ENCODE measurements around the gene GFRA1.

The GFRA1 gene

GRCh38 chr10:116201011-116201410 lies 72.0 kb downstream of the GFRA1 start:
- H3K9me2 ChIP-seq (replicated peaks; ENCODE audit: insufficient read depth, low read length): no peaks in the 10 kb centered on the region
- H4K20me1 ChIP-seq (ENCODE audit: low read depth, low read length): no peaks in the 10 kb centered on the region
- H3K27ac ChIP-seq (ENCODE audit: low read depth, low read length): no peak overlapping the region
- H3K4me3 ChIP-seq (ENCODE audit: insufficient read depth, low read length, poor library complexity, severe bottlenecking): no peak overlapping the region
- H3K4me2 ChIP-seq (ENCODE audit: low read depth, low read length, poor library complexity, severe bottlenecking): no peak overlapping the region
- no peak for TF ChIP-seq EZH2phosphoT487 (conservative IDR thresholded peaks at IDR 0.05; ENCODE audit: low read length)
- H3K36me3 ChIP-seq (ENCODE audit: low read length): no peaks in the 10 kb centered on the region
- H3K27me3 ChIP-seq (ENCODE audit: low read length): no peaks in the 10 kb centered on the region
- H2AFZ ChIP-seq (ENCODE audit: low read depth, low read length, severe bottlenecking): no peak overlapping the region
- H3K9ac ChIP-seq (ENCODE audit: low read length): no peak overlapping the region
- H3K9me3 ChIP-seq (ENCODE audit: insufficient read depth, low read length): no peaks in the 10 kb centered on the region
- H3K79me2 ChIP-seq (ENCODE audit: insufficient read depth, low read length): no peaks in the 10 kb centered on the region
- H3F3A ChIP-seq (ENCODE audit: insufficient read depth): no peaks in the 10 kb centered on the region

GRCh38 chr10:116198676-116199035 lies 74.3 kb downstream of the GFRA1 start:
- Histone ChIP-seq H3K36me3 (ENCODE audit: low read length) (no peaks in the 10 kb centered on the region), H3K4me2 (ENCODE audit: low read depth, low read length, poor library complexity, severe bottlenecking) (no peak overlapping the region), H3F3A (ENCODE audit: insufficient read depth) (no peaks in the 10 kb centered on the region), H3K9me2 (replicated peaks; ENCODE audit: insufficient read depth, low read length) (no peaks in the 10 kb centered on the region), H4K20me1 (ENCODE audit: low read depth, low read length) (no peaks in the 10 kb centered on the region), H3K79me2 (ENCODE audit: insufficient read depth, low read length) (no peaks in the 10 kb centered on the region), H3K9me3 (ENCODE audit: insufficient read depth, low read length) (no peaks in the 10 kb centered on the region), H3K27me3 (ENCODE audit: low read length) (no peaks in the 10 kb centered on the region), H3K27ac (ENCODE audit: low read depth, low read length) (no peak overlapping the region), H3K4me3 (ENCODE audit: insufficient read depth, low read length, poor library complexity, severe bottlenecking) (no peak overlapping the region), H2AFZ (ENCODE audit: low read depth, low read length, severe bottlenecking) (no peak overlapping the region), H3K9ac (ENCODE audit: low read length) (no peak overlapping the region)
- TF ChIP-seq CTCF (IDR thresholded peaks at IDR 0.05; ENCODE audit: insufficient read depth, low read length, poor library complexity, severe bottlenecking) (no peak), EZH2phosphoT487 (conservative IDR thresholded peaks at IDR 0.05; ENCODE audit: low read length) (no peak)

- no peaks in the 10 kb centered on the region for H3F3A ChIP-seq (ENCODE audit: insufficient read depth)
- no peaks in the 10 kb centered on the region for H4K20me1 ChIP-seq (ENCODE audit: low read depth, low read length)
- no peaks in the 10 kb centered on the region for H3K9me3 ChIP-seq (ENCODE audit: insufficient read depth, low read length)
- TF ChIP-seq EZH2phosphoT487 (conservative IDR thresholded peaks at IDR 0.05; ENCODE audit: low read length): no peak
- TF ChIP-seq CTCF (IDR thresholded peaks at IDR 0.05; ENCODE audit: insufficient read depth, low read length, poor library complexity, severe bottlenecking): no peak
- no peaks in the 10 kb centered on the region for H3K36me3 ChIP-seq (ENCODE audit: low read length)
- H3K27me3 ChIP-seq (ENCODE audit: low read length): no peaks in the 10 kb centered on the region
- no peak overlapping the region for H3K27ac ChIP-seq (ENCODE audit: low read depth, low read length)
- no peaks in the 10 kb centered on the region for H3K9me2 ChIP-seq (replicated peaks; ENCODE audit: insufficient read depth, low read length)
- no peak overlapping the region for H3K4me3 ChIP-seq (ENCODE audit: insufficient read depth, low read length, poor library complexity, severe bottlenecking)
- no peak overlapping the region for H3K9ac ChIP-seq (ENCODE audit: low read length)
- H3K4me2 ChIP-seq (ENCODE audit: low read depth, low read length, poor library complexity, severe bottlenecking): no peak overlapping the region
- H2AFZ ChIP-seq (ENCODE audit: low read depth, low read length, severe bottlenecking): no peak overlapping the region
- H3K79me2 ChIP-seq (ENCODE audit: insufficient read depth, low read length): no peaks in the 10 kb centered on the region
These were observed 74.9 kb downstream of the GFRA1 start for GRCh38 chr10:116197946-116198675.

- H2AFZ ChIP-seq (ENCODE audit: low read depth, low read length, severe bottlenecking): no peak overlapping the region
- H3K9me2 ChIP-seq (replicated peaks; ENCODE audit: insufficient read depth, low read length): no peaks in the 10 kb centered on the region
- TF ChIP-seq CTCF (IDR thresholded peaks at IDR 0.05; ENCODE audit: insufficient read depth, low read length, poor library complexity, severe bottlenecking): no peak
- TF ChIP-seq EZH2phosphoT487 (conservative IDR thresholded peaks at IDR 0.05; ENCODE audit: low read length): no peak
- no peak overlapping the region for H3K9ac ChIP-seq (ENCODE audit: low read length)
- no peaks in the 10 kb centered on the region for H4K20me1 ChIP-seq (ENCODE audit: low read depth, low read length)
- H3K36me3 ChIP-seq (ENCODE audit: low read length): no peaks in the 10 kb centered on the region
- H3K79me2 ChIP-seq (ENCODE audit: insufficient read depth, low read length): no peaks in the 10 kb centered on the region
- H3K9me3 ChIP-seq (ENCODE audit: insufficient read depth, low read length): no peaks in the 10 kb centered on the region
- H3F3A ChIP-seq (ENCODE audit: insufficient read depth): no peaks in the 10 kb centered on the region
- H3K27ac ChIP-seq (ENCODE audit: low read depth, low read length): no peak overlapping the region
- H3K4me2 ChIP-seq (ENCODE audit: low read depth, low read length, poor library complexity, severe bottlenecking): no peak overlapping the region
- H3K27me3 ChIP-seq (ENCODE audit: low read length): no peaks in the 10 kb centered on the region
- no peak overlapping the region for H3K4me3 ChIP-seq (ENCODE audit: insufficient read depth, low read length, poor library complexity, severe bottlenecking)
These were observed 77.4 kb downstream of the GFRA1 start for GRCh38 chr10:116195583-116195982.
